H1 (cell line): Measurements from ENCODE around the gene S100A11. TPM values are rescaled to one million over a fixed set of nuclear protein-coding genes. Genes with fewer than 3 reads are reported as not detected.

Source experiments
- CHD7 ChIP-seq: fragments of 300-600 bp; sonication (generic); IDR thresholded peaks from 2 replicates; pipeline ENCODE4 v1.7.1; 2012; ENCODE audit warnings: low read length, moderate library complexity, mild to moderate bottlenecking, inconsistent platforms; ENCODE audit not compliant: insufficient replicate concordance
- RFX5 ChIP-seq: IDR thresholded peaks from 2 replicates; pipeline ENCODE4 v1.6.1; 2011; ENCODE audit warnings: low read depth, low read length, improper control_type of control experiment, borderline replicate concordance
- SUZ12 ChIP-seq: fragments of 200-600 bp; sonication (generic); IDR thresholded peaks from 2 replicates; pipeline ENCODE4 v1.6.1; 2012; ENCODE audit warnings: mild to moderate bottlenecking, inconsistent platforms, low read length, moderate library complexity, mixed read lengths
- polyA plus RNA-seq, 7 experiments: library from polyadenylated mRNA; depleted of rRNA in 3 of 7; stranded (reverse) in 5 of 7; unstranded in 2 of 7; fragments of >200 nt in 5 of 7; fragments of 200-250 nt in 2 of 7; gene quantifications; 1 replicate in 5 of 7; 2 replicates in 1 of 7; 4 replicates in 1 of 7; pipeline versions ENCODE4 v1.2.1 to v1.2.3, GENCODE V29; 2011 to 2013; ENCODE audit warnings: missing spikeins in 2 of 7, mixed read lengths in 2 of 7
- total RNA-seq: library from RNA; stranded (reverse); fragmentation: NEBNext Ultra II Directional; extraction: Animal tissue kit (Norgen Biotek cat#: 25700); gene quantifications from 2 replicates; pipeline ENCODE4 v1.2.1, GENCODE V29; 2021

S100A11 gene
- total and polyA plus RNA-seq, 2 of the 8 experiments (the other 6 are each of a cell fraction or from before 2014, with no cell fraction given): 120 to 343 TPM

GRCh38 chr1:152072311-152072710 is 35.5 kb upstream of the S100A11 start (continued):
- TF ChIP-seq CHD7 (no peak), SUZ12 (no peak), RFX5 (no peak)
- TF ChIP-seq, all 59 proteins: peak for 0
